Ecto neural progenitor cell (in vitro differentiated cells): ENCODE measurements around the gene CLIC1.

Experiments used
- DNase-seq: peaks from one replicate; pipeline ENCODE4 v3.0.0-alpha.2; 2018; ENCODE audit warnings: low spot score

The CLIC1 gene

GRCh38 chr6:31736021-31736767 lies at the start of gene CLIC1:
TSS of gene CLIC1 (minus strand) at chr6:31736530. CDS start at chr6:31736300, 230 bp downstream.
- peak; percentile 77 for DNase-seq

- no peak for DNase-seq
These were observed 49.1 kb upstream of the CLIC1 start for GRCh38 chr6:31785475-31785874.

DNA sequence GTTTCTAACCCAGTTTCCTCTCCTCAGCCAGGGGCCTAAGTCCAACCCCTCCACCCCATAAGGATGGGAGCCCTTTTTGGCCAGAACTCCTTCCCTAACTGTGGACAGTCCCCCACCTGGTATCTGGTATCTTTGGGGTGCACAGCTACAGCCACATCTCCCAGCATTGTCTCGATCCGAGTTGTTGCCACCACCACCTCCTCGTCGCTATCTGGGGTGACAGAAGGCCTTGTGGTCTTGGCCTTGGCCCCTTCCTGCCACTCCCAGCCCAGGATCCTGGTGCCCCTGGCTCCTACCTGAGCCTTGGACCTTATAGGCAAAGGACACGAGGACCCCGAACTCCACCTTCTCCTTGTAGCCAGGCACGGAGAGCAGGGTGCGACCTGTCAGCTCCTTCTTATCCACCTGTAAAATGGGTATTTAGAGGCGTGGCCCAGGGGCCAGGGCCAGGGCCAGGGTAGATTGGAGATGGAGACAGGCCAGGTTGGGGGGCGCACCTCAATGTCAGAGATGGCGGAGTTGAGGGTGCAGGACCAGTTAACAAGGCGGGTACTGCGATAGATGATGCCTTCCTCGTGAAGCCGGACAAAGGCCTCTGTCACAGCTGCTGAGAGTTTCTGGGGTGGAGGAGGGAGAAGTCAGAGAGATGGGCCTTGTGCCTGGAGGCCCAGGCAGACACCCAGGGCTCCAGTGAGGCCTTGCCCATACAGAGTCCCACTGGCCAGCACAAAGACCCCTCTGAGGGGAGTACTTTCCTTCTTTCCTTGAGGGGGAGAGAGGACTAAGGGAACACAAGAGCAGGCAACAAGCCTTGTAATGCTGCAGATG lies 48.0 kb upstream of the CLIC1 start:
- DNase-seq: no peak

GRCh38 chr6:31782126-31782855 lies 46.0 kb upstream of the CLIC1 start:
- no peak for DNase-seq

DNA sequence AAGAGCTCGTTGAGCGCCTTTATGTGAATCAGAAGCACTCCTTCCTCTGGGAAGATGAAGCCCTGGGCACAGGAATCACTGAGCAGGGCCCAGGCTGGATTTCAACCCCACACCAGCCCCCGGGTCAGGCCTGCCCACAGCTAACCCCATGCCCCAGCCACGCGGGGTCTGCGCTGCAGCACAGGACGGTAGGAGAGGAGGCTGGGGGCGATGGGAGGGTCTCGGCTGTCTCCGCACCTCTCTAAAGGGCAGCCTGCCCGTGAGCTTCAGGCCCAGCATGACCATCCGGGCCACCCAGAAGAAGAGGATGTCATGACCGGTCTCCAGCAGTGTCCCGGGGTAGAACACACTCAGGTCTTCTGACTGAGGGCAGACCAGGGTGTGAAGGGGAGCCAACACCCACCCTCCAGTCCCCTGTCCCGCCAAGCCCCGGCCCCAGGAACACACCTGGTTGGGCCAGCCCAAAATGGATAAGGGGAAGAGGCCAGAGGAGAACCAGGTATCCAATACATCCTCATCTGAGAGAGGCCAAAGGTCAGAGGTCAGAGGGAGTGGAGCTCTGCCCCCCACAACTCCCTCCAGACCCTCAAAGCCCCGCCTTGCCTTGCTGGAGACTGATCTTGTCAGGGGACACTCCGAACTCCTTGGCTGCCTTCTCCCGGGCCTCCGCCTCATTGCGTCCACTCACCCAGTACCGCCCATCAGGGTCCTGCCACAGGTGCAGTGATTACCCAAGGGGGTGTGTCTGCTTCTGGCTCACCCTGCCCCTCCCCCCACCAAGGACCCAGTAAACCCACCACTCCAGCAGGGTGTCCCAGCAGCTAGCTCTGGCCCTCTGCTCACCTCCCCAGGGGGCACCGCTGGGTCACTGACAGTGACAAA lies 45.2 kb upstream of the CLIC1 start:
- DNase-seq: no peak

DNA sequence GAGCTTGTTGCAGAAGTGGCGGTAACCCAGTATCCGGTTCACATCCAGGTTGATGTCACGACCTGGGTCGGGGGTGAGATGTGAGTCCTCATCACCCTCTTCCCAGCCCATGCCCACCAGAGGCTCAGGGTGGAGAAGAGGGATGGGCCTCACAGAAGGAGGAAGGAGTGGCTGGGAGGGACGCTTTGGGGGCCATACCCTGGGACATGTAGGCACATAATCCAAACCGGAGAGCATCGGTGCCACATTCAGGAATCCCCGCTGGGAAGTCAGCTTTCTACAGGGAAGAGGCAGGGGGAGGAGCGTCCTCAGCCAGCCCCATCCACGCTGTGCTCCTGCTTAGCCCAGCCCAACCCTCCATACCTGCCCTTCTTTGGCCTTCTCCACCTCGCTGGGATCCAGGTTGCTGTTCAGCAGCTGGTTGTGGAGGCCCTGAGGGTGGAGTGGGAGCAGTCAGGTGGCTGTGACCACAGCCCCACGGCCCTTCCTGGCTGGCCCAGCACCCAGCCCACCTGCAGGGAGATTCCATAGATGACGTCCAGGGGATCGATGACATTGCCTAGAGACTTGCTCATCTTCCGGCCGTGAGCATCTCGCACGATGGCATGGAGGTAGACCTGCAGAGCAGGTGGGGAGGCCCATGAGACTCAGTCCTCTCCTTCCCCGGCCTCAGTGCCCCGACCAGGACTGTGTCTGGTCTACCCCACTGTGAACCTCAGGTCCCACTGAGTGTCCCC lies 44.3 kb upstream of the CLIC1 start:
- DNase-seq: no peak

DNA sequence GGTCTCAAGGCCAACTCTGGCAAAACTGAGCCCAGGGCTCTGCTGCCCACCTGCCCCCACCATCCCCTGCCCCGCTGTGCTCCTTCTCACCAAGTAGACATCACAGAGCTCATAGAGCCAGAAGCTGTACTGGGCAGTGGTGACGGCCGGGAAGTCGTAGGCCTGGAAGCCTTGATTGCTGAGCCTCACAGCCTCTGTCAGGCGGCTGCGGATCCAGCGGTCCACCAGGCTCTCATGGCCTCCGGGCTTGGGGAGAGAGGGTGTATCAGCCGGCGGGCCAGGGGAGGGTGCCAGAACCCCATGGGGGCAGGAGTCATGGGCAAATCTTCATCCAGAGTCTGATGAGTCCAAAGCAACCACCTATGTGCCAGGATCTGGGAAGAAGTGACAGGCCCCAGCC lies 43.6 kb upstream of the CLIC1 start:
- DNase-seq: no peak

DNA sequence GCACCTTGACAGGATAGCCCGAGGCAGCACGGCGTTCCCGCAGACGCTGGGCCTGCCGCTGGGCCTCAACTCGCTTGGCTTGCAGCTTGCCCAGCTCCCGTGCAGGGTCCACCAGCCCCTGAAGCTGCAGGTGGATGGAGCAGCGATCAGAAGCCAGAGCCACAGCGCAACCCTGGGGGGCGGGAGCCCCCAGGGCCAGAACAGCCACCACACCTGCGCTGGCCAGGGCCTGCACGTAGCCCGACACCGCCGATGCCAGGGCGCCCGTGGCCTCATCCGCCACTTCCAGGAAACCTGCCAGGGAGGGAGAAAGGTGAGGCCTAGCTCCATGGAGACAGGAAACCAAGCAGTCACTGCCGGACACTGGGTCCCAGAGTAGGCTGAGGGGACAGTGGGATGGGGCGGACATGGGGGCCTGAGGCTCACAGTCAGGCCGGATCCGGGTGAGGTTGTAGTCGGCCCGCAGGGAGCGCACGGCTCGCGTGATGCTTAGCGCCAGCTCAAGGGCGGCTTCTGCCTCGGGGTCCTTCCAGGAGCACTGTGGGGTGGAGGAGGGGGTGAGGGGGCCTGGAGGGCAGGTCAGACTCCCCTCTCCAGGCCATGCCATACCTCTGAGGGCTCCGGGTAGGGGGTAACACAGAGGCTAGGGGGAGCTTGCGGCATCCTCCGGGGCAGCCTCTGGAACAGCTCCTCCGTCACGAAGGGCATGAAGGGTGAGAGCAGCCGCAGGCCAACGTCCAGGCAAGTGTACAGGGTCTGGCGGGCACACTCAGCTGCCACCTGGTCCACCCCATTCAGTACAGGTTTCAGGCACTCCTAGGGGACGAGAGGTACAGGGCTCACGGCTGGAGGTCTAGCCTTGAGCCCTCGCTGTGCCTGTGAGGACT lies 42.9 kb upstream of the CLIC1 start:
- no peak for DNase-seq

DNA sequence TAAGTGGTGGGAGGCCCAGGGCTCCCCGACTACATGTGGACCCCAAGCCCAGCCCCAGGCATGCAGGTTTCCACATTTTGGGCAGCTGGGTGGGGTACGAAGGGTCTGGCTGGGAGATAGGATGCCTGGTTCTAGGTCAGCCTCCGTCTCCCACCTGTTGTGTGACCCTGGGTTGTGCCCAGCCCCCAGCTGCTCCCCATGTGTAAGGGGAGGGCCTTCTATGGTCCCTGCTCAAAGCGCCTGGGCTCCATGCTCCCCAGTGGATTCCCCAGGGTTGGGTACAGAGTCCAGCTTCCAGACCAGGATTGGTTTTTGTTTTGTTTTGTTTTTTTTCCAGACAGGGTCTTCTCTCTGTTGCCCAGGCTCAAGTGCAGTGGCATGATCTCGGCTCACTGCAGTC lies 41.9 kb upstream of the CLIC1 start:
- no peak for DNase-seq

DNA sequence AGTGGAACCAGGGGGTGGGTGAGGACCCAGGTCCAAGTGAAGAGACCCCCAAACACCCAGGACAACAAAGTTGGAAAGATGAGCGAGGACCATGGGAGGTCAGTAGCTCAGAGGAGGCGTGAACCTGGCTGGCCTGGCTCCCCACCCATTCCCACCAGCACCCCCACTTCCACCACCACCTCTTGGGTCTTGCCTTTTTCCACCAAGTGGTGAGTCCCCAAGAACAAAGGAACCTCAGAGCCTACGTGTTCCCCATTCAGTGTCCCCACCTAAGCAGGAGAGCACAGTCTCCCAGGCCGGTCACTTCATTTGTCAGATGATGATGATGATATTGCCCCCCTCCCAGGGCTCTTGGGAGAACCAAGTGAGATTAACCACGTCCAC lies 41.3 kb upstream of the CLIC1 start:
- no peak for DNase-seq

- DNase-seq: no peak
These were observed 40.8 kb upstream of the CLIC1 start, which contains the start of gene VWA7 for GRCh38 chr6:31776989-31777666. TSS of gene VWA7 (minus strand) at chr6:31777328. CDS start at chr6:31776779, 549 bp downstream.

DNA sequence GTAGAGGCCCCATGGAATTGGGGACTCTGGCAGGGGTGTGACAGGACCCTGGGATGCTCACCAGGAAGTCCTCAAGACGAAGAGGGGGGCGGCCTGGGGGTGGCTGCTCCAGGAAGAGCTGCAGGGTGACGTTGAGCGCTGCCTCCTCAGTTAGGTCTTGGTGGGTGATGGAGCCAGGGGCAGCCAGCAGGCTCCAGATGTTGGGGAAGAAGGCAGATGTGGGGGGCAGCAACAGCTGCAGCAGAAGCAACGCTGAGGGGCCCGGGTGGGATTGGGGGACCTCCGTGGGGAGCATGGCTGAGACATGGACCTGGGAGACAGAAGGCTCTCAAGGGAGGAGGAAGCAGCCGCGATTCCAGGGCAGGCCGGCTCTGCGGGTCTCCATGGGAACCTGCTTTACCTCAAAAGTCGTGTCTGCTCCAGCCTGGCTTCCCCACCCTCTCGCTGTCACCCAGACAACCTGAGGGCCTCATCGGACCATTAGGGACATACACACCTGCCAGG lies 40.2 kb upstream of the CLIC1 start:
- DNase-seq: no peak

- no peak for DNase-seq
These were observed 39.5 kb upstream of the CLIC1 start for GRCh38 chr6:31775633-31776484.

DNA sequence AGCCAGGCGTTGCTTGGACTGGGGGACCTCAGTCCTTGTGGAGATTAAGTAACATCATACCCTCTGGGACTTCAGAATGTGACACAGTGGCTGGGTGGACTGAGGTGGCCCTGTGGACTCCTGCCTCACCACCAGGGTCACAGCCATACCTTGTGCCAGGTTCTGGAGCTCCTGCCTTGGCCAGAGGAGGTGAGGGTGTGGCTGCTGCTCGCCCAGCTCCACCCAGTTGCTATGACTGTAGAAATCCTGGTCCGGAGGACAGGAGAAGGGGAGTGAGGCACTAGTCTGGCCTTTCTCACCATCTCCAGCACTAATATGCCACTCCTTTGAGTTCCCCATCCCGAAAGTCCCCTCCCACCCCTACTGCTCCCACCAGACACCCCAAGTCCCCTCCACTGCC lies 38.9 kb upstream of the CLIC1 start:
- DNase-seq: no peak

DNA sequence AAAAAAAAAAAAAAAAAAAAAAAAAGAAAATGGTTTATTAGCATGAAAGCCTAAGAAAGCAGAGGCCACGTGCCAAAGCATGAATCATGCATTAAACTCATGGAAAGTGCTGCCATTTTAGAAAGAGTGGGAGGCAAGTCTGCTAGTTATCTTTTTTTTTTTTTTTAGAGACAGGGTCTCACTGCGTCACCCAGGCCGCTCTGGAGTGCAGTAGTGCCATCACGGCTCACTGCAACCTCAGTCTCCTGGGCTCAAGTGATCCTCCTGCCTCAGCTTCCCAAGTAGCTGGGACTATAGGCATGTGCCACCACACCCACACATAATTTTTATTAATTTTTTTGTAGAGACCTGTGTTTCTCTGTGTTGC lies 35.6 kb upstream of the CLIC1 start:
- no peak for DNase-seq

DNA sequence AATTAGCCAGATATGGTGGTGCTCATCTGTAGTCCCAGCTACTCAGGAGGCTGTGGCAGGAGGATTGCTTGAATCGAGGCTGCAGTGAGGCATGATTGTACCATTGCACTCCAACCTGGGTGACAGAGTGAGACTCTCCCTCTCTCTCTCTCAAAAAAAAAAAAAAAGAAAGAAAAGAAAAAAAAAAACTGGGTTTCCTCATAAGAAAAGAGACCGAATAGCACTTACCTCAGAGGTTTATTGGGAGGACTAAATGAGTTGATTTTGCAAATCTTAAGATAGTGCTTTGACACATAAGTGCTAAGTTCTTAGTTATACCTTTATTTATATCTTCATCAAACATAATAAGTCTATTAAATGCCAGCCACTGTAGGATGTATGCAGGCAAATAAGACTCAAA lies 34.5 kb upstream of the CLIC1 start:
- DNase-seq: no peak

DNA sequence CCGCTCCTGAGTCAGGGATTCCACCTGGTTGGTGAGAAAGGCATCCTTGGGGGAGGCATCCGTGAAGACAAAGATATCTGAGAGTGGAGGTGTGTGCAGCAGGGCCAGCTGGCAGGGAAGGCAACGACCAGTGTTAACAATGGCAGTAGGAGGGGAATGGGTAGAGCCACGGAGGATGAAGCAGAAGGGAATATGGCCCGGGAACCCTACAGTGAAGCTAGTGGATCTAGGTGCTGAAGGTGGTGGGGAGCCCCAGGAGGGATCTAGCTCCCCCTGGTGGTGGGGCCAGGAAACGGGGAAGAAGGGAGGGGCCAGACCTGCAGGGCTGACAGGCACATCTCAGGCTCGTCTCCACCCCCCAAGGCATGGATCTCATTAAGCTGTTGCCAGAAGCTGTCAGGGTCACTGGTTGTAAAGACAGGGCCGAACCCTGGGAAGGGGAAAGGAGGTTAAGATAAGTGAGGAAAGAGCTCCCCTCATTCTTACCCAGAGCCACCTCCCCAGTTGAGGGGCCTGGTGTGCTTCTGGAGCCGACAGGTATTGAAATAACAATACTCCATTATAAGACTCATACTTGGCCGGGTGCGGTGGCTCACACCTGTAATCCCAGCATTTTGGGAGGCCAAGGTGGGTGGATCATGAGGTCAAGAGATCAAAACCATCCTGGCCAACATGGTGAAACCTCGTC lies 33.5 kb upstream of the CLIC1 start:
- peak; percentile 73 for DNase-seq
